GM19193 (cell line): ENCODE measurements around the gene LAMA1.

Source experiments
- POLR2A ChIP-seq: IDR thresholded peaks from 4 replicates; pipeline ENCODE4 v1.6.1; 2011; ENCODE audit not compliant: insufficient read depth, insufficient read length; ENCODE audit errors: extremely low read depth

LAMA1 gene

DNA sequence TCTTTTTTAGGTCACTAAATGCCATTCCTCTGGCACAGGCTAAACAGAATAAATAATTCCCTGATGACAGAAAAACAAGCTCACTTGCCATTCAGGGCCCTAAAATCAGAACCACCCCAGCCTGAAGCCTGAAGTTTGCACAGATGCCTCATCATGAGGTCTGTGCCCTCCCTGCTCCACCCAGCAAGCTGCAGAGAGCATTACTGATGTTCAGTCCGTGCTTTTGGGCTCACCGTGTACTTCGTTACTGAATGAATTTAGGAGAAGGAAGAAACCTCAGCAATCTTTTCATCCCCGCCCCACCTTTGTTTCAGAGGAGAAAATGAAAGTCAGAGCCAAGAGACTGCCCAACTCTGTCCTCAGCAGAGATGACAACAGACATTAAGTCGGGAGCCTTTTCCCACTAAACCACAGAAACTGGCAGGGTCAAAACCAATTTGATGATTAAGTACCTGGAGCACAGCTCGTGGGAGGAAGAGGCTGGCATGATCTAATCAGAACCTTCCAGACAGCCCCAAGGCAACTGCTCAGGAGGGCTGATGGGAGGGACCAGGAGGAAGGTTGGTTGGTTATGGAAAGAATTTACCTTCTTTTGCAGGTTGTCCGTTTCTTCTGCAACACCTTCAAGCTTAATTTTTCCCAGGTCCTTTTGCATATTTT lies 122.7 kb downstream of the LAMA1 start:
- TF ChIP-seq POLR2A: no peak

- TF ChIP-seq POLR2A: no peak
These were observed 123.4 kb downstream of the LAMA1 start for GRCh38 chr18:6994056-6994770.

GRCh38 chr18:6992761-6993160 lies 124.8 kb downstream of the LAMA1 start:
- TF ChIP-seq POLR2A: no peak

- TF ChIP-seq POLR2A: no peak
These were observed 134.2 kb downstream of the LAMA1 start for GRCh38 chr18:6983366-6983765.

DNA sequence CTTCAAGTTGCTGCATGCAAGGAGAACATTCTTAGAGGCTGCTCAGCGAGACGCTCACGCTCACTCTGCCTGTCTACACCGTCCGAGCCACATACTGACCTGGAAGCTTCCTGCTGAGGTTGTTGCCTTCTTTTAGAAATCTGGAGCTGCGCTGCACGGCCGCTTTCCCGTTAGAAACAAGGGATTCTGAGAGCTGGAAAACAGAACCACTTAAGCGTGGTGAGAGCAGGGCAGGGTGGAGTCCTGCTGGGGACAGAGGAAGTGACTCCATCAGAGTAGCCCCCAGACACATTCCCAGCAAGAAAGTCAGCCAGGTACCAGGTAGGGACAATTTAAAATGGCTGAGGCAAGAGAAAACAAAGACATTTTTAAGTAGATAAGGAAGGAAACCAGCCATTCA lies 135.2 kb downstream of the LAMA1 start:
- TF ChIP-seq POLR2A: no peak

DNA sequence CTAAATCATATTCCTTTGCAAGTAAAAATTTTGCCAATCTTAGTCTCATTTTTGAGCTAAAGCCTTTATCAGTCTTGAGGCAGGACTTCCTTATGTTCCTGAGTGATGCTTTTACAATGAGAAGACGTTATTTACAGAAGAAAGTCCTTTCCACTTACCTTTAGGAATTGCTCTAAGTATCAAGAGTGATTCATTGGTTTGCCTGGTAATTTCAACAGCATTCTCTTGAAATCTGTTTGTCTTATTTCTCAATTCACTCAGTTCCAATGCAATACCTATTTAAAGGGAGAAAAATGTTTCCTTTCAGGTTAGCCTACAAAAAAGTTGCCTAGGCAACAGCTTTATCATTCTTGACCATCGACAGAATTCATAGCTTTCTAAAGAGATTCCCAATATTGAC lies 137.2 kb downstream of the LAMA1 start:
- no peak for TF ChIP-seq POLR2A

DNA sequence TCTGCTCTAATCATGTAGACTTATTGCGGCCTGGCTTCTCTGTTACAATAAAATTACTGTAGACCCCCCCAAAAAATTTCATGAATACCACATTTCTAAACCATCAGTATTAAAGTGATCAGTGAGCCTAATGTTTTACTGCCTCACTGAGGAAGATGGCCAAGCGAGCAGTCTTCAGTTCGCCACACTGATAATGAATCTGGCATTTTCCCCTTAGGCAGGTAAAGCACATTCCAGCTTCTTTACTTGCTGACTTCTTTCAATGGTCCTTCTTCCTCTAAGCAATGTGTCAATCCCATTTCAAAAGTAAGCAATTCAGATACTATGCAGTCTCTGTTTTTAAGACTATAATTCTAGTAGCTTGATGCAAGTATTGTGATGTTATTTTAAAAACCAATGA lies 137.6 kb downstream of the LAMA1 start:
- no peak for TF ChIP-seq POLR2A

DNA sequence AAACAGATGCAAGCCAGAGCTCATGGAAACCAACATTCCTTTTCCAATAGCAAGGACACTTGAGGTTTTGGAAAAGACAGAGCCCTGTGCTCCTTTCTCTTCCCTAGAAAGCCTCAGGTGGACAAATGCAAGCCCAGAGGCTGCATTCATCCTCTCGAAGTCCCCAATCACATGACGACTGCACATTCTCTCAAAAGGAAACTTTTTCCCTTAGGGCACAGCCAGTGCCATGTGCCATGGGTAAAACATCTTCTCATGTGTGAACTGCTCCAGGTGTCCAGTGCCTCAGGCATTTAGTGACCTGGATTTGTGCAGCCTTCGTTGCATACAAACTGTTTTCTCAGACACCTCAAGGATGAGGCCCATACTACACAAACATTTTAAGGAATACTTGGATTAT lies 140.7 kb downstream of the LAMA1 start:
- no peak for TF ChIP-seq POLR2A

DNA sequence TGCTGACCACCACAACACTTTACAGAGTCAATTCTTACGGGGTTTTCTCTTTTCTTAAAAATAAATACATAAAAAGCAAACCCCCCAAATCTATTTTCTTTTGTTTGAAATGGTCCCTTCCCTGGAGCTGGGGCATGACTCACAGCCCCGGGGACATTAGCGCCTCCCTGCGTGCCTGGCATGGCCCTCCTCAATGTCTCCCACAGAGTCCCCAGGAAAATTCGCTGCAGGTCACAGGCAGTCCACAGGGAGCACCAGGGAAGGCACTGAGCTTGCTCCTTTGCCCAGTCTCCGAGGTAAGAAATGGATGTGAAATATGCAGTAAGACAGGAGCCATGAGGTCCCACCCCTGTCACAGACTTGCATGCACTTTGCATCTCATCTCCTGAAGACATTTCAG lies 142.5 kb downstream of the LAMA1 start:
- no peak for TF ChIP-seq POLR2A

- no peak for TF ChIP-seq POLR2A
These were observed 145.6 kb downstream of the LAMA1 start for GRCh38 chr18:6971823-6972478.

GRCh38 chr18:6963452-6964097 lies 154.0 kb downstream of the LAMA1 start:
- TF ChIP-seq POLR2A: no peak

GRCh38 chr18:6962571-6963451 lies 154.8 kb downstream of the LAMA1 start:
- no peak for TF ChIP-seq POLR2A

- TF ChIP-seq POLR2A: no peak
These were observed 156.3 kb downstream of the LAMA1 start for GRCh38 chr18:6961331-6961730.

DNA sequence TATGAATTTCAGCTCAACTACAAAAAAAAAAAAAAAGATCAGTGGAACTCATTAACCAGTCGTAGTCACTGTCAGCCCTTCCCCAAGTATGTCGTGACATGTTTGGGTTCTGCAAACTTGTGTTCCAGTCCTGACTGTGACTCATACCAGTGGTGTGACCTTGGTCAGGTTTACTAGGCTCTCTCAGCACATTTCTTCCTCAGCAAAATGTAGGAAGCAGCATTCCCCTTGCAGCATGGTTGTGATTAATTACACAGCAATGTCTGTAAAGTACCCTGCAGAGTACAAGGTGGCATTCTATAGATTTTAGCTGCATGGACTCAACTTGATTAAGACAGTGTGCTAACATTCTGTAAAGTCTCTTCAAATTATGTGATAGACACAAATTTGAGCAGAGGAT lies 156.9 kb downstream of the LAMA1 start:
- no peak for TF ChIP-seq POLR2A
